Nucleus accumbens (tissue), 56 donors: ENCODE measurements around the gene PCDHB8.
A peak's percentile ranks its signal among the peaks of the same experiment; 100 is the strongest.
"Not testable (repeated sequence)": the region's sequence is repeated elsewhere in the genome, so short reads cannot be mapped to it uniquely, and the experiment has no call there.

Source experiments
- DNase-seq, 56 donors: peaks; one replicate each; lab custom pipeline; 2025; lab: John Stamatoyannopoulos, UW

Gene PCDHB8

GRCh38 chr5:141182248-141182647, 4.7 kb downstream of the PCDHB8 start, which contains the start of gene PCDHB16:
PCDHB16 (plus strand) TSS chr5:141182387; CDS start chr5:141182560, 173 bp downstream.
- DNase-seq, result peak in 20 of 56 donors; percentile 6 to 64 (median 32)

GRCh38 chr5:141184117-141184855, 6.7 kb downstream of the PCDHB8 start:
- not testable (repeated sequence) for DNase-seq

DNA sequence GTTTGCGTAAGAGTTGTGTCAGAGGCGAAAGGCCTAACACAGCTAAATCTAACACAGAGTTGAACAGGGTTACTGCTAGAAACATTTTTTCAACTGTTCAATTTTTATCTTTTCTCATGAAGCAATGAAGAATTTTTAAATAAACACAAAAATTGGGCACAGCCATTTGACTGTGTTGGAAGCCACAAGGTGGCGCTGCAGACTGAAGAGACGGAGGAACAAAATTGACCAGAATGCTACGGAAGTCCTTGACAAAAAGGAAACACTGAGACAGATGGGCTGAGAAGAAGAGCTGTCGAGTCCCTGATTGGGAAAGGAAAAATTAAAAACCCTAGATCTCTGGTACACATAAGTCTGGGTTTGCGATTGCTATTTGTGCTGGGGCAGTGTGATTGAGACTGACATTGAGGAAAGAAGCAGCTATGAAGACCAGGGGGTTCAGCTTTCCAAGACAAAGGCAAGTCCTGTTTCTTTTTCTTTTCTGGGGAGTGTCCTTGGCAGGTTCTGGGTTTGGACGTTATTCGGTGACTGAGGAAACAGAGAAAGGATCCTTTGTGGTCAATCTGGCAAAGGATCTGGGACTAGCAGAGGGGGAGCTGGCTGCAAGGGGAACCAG, 9.4 kb downstream of the PCDHB8 start, which contains the start of gene PCDHB9:
Gene PCDHB9 (plus strand): TSS at position 265 of the 616 bp plus-strand sequence. CDS start 158 bp downstream, at position 423.
- DNase-seq, result peak in 3 of 56 donors; percentile 1 to 17 (median 15)

DNA sequence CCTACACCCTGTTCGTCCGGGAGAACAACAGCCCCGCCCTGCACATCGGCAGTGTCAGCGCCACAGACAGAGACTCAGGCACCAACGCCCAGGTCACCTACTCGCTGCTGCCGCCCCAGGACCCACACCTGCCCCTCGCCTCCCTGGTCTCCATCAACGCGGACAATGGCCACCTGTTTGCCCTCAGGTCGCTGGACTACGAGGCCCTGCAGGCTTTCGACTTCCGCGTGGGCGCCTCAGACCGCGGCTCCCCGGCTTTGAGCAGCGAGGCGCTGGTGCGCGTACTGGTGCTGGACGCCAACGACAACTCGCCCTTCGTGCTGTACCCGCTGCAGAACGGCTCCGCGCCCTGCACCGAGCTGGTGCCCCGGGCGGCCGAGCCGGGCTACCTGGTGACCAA, 11.1 kb downstream of the PCDHB8 start:
- not testable (repeated sequence) for DNase-seq

DNA sequence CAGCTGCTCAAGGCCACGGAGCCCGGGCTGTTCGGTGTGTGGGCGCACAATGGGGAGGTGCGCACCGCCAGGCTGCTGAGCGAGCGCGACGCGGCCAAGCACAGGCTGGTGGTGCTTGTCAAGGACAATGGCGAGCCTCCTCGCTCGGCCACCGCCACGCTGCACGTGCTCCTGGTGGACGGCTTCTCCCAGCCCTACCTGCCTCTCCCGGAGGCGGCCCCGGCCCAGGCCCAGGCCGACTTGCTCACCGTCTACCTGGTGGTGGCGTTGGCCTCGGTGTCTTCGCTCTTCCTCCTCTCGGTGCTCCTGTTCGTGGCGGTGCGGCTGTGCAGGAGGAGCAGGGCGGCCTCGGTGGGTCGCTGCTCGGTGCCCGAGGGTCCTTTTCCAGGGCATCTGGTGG, 11.5 kb downstream of the PCDHB8 start:
- not testable (repeated sequence) for DNase-seq

GRCh38 chr5:141192110-141192725, 14.6 kb downstream of the PCDHB8 start, which contains the start of gene PCDHB10:
PCDHB10 (plus strand) TSS chr5:141192353; CDS start chr5:141192553, 200 bp downstream.
- DNase-seq, result peak in 19 of 56 donors; percentile 4 to 59 (median 18)

DNA sequence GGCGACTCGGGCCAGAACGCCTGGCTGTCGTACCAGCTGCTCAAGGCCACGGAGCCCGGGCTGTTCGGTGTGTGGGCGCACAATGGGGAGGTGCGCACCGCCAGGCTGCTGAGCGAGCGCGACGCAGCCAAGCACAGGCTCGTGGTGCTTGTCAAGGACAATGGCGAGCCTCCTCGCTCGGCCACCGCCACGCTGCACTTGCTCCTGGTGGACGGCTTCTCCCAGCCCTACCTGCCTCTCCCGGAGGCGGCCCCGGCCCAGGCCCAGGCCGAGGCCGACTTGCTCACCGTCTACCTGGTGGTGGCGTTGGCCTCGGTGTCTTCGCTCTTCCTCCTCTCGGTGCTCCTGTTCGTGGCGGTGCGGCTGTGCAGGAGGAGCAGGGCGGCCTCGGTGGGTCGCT, 16.7 kb downstream of the PCDHB8 start:
- not testable (repeated sequence) for DNase-seq

GRCh38 chr5:141196363-141196762, 18.8 kb downstream of the PCDHB8 start:
- no peak for DNase-seq

DNA sequence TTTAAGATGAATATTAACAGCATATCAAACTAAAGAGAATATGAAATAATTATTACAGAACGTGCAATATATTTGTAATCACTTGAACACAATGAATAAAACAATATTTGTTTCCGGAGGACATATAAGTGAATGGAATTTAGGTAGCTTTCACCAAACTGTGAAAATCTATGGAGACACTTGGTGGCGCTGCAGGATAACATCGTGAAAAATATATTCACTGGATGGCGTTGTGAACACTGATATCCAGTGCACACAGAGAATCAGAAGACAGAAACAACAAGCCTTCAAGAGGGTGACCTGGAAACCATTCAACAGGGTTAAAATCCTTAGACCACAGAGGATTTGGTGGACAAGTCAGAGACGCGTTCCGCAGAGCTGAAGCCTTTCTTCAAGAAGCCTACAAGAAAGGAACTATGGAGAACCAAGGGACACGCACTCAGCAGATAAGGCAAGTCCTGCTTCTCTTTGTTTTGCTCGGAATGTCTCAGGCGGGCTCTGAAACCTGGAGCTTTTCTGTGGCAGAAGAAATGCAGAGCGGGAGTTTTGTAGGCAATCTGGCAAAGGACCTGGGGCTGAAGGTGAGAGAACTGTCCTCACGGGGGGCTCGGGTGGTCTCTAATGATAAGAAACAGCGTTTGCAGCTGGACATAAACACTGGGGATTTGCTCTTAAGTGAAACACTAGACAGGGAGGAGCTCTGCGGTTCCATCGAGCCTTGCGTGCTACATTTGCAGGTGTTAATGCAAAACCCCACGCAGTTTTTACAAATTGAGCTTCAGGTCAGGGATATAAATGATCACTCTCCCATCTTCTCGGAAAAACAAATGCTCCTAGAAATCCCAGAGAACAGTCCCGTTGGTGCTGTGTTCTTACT, 22.0 kb downstream of the PCDHB8 start, which contains the start of gene PCDHB11:
Gene PCDHB11 (plus strand): TSS at position 269 of the 877 bp plus-strand sequence. CDS start 148 bp downstream, at position 417.
- DNase-seq, result no peak

DNA sequence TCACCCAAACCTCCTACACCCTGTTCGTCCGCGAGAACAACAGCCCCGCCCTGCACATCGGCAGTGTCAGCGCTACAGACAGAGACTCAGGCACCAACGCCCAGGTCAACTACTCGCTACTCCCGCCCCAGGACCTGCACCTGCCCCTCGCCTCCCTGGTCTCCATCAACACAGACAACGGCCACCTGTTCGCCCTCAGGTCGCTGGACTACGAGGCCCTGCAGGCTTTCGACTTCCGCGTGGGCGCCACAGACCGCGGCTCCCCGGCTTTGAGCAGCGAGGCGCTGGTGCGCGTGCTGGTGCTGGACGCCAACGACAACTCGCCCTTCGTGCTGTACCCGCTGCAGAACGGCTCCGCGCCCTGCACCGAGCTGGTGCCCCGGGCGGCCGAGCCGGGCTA, 23.5 kb downstream of the PCDHB8 start:
- not testable (repeated sequence) for DNase-seq

- not testable (repeated sequence) for DNase-seq
Observed at GRCh38 chr5:141201646-141202045, 24.1 kb downstream of the PCDHB8 start.

GRCh38 chr5:141208478-141208877, 30.9 kb downstream of the PCDHB8 start, which contains the start of gene PCDHB12:
PCDHB12 (plus strand) TSS chr5:141208719; CDS start chr5:141208908, 189 bp downstream.
- DNase-seq, result peak in 2 of 56 donors; percentile 7 to 26

GRCh38 chr5:141210281-141210680, 32.7 kb downstream of the PCDHB8 start:
- not testable (repeated sequence) for DNase-seq

DNA sequence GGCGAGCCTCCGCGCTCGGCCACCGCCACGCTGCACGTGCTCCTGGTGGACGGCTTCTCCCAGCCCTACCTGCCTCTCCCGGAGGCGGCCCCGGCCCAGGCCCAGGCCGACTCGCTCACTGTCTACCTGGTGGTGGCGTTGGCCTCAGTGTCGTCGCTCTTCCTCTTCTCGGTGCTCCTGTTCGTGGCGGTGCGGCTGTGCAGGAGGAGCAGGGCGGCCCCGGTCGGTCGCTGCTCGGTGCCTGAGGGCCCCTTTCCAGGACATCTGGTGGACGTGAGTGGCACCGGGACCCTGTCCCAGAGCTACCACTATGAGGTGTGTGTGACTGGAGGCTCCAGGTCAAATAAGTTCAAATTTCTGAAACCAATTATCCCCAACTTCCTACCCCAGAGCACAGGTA, 33.3 kb downstream of the PCDHB8 start:
- not testable (repeated sequence) for DNase-seq

DNA sequence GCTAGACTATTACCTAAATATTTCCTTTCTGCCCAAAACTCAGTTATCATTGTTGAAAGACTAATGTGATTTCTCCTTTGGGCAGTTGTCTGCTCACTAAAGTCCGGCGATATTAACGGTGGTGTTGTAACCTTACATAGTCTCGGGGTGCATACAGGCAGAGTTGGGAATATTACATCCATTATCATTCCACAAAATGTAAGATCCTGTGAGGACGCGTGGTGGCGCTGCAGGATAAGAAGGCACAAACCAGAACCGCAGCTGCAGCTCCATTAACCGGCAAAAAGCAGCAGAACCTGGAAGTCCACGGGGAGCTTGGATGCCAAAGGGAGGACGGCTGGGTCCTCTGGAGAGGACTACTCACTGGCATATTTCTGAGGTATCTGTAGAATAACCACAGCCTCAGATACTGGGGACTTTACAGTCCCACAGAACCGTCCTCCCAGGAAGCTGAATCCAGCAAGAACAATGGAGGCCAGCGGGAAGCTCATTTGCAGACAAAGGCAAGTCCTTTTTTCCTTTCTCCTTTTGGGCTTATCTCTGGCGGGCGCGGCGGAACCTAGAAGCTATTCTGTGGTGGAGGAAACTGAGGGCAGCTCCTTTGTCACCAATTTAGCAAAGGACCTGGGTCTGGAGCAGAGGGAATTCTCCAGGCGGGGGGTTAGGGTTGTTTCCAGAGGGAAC, 36.2 kb downstream of the PCDHB8 start, which contains the start of gene PCDHB13:
Gene PCDHB13 (plus strand): TSS at position 264 of the 684 bp plus-strand sequence. CDS start 205 bp downstream, at position 469.
- peak in 21 of 56 donors; percentile 3 to 26 (median 13) for DNase-seq

- not testable (repeated sequence) for DNase-seq
Observed at GRCh38 chr5:141214583-141214982, 37.0 kb downstream of the PCDHB8 start.

DNA sequence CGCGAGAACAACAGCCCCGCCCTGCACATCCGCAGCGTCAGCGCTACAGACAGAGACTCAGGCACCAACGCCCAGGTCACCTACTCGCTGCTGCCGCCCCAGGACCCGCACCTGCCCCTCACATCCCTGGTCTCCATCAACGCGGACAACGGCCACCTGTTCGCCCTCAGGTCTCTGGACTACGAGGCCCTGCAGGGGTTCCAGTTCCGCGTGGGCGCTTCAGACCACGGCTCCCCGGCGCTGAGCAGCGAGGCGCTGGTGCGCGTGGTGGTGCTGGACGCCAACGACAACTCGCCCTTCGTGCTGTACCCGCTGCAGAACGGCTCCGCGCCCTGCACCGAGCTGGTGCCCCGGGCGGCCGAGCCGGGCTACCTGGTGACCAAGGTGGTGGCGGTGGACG, 37.9 kb downstream of the PCDHB8 start:
- not testable (repeated sequence) for DNase-seq

DNA sequence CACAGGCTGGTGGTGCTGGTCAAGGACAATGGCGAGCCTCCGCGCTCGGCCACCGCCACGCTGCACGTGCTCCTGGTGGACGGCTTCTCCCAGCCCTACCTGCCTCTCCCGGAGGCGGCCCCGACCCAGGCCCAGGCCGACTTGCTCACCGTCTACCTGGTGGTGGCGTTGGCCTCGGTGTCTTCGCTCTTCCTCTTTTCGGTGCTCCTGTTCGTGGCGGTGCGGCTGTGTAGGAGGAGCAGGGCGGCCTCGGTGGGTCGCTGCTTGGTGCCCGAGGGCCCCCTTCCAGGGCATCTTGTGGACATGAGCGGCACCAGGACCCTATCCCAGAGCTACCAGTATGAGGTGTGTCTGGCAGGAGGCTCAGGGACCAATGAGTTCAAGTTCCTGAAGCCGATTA, 38.4 kb downstream of the PCDHB8 start:
- not testable (repeated sequence) for DNase-seq
